Stimulated activated naive CD4-positive, alpha-beta T cell (primary cell): ENCODE measurements around the gene DES.
A peak's percentile ranks its signal among the peaks of the same experiment; 100 is the strongest.
"Not testable (repeated sequence)": the region's sequence is repeated elsewhere in the genome, so short reads cannot be mapped to it uniquely, and the experiment has no call there.

Experiments
- DNase-seq, 6 experiments: peaks; one replicate each; lab custom pipeline; 2025; lab: John Stamatoyannopoulos, UW

DES gene

GRCh38 chr2:219399716-219400478 lies 18.3 kb upstream of the DES start:
- DNase-seq, result no peak

- DNase-seq, result no peak
These were observed 17.6 kb upstream of the DES start for GRCh38 chr2:219400562-219400961.

DNA sequence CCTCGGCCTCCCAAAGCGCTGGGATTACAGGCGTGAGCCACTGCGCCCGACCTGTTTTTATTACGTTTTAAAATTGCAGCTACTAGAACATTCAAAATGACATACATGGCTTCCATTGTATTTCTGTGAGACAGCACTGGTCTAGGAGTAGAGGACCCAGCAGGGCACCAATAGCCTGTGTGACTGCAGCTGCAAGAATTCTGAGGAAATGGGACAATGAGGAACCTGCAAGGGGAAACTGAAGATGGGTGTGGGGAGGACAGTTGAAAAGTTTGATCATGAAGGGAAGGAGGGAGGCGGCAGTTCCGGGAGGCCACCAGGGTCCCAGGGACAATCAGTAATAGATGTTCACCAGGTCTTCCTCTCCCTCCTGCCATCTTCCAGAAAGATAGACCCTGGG lies 16.6 kb upstream of the DES start:
- no peak for DNase-seq

- DNase-seq, result peak in 5 of 6 experiments; percentile 20 to 71 (median 46)
These were observed 15.3 kb upstream of the DES start for GRCh38 chr2:219402665-219403515.

GRCh38 chr2:219403861-219404260 lies 14.3 kb upstream of the DES start:
- DNase-seq, result no peak

GRCh38 chr2:219404291-219404910 lies 13.8 kb upstream of the DES start:
- DNase-seq, result no peak

- DNase-seq, result no peak
These were observed 13.2 kb upstream of the DES start for GRCh38 chr2:219404954-219405353.

DNA sequence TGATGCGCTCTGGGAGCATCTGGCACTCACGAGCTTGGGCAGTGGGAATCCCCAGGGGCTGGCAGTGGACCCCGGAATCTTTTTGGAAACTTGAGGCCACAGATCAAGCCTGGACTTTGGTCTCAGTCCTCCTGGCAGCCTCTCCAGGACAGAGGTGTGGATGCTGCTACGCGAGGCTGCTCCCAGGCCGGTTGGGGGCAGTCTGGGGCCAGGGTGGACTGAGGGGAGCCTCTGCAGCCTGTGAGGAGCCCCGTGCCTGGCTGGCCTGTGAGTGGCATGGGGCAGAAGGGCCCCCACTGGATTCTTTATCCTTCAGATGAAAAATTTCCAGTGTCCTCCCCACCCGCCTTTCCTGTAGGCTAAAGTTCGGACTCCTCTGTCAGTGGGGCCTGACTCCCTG lies 12.7 kb upstream of the DES start:
- DNase-seq, result no peak

DNA sequence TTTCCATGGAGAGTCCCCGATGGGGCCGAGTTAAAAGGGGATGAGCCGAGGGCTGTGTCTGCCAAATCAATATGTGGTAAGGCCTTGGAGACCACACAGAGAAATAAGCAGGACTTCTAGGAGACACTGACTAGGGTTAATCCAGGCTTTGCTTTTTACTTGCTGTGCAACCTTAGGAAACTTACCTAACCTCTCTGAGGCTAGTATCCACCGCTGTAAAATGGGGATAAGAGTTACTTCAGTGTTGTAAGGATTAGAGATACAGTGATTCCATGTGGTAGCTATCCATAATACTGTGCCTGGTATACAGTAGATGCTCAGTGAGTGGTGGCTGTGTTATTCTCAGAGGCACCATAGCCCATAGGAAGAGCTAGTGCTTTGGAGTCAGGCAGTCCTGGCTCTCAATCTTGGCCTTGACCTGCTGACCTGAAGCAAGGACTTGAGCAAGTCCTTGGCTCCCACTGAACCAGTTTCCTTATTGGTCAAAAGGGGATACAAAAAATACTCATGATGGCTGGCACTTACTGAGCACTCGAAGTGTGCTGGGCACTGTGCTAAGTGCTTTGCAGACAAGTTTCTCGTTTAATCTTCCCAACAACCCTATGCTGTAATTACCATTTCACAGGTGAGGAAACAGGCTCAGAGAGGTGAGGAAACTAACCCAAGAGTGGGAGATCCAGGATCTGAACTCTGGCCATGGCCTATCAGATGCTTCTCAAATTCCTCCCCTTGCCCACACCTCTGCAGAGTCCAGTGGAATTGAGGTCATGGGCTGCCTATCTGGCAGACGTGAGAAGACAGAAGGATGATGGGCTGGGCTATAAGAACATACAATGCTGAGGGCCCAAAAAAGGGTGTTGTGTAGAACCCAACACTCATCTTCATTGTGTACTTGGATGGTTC lies 12.0 kb upstream of the DES start:
- no peak for DNase-seq

DNA sequence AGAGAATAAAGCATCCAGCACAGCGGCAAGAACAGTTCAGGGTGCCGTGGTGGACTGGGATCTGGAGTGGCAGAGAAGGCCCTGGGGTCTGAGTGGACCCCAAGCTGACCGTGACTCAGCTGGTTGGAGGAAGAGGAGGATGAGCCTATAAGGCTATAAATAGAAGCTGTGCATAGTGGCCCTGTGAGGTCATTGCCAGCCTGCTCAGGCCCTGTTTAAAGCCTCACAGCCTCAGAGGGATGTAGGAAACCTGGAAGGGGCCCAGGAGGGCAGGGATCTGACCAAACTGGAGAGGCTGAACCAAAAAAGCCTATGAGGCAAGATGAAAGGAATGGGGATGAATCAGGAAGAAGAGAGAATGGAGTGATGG lies 11.3 kb upstream of the DES start:
- DNase-seq, result no peak

DNA sequence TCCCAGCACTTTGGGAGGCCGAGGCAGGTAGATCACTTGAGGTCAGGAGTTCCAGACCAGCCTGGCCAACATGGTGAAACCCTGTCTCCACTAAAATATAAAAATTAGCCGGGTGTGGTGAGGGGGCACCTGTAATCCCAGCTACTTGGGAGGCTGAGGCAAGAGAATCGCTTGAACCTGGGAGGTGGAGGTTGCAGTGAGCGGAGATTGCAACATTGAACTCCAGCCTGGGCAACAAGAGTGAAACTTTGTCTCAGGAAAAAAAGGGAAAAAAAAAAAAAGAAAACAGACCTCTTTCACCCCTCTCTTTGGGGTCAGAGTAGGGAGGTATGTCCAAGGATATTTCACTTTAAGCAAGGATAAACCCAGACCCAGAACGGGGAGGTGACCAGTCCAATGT lies 10.8 kb upstream of the DES start:
- not testable (repeated sequence) for DNase-seq

DNA sequence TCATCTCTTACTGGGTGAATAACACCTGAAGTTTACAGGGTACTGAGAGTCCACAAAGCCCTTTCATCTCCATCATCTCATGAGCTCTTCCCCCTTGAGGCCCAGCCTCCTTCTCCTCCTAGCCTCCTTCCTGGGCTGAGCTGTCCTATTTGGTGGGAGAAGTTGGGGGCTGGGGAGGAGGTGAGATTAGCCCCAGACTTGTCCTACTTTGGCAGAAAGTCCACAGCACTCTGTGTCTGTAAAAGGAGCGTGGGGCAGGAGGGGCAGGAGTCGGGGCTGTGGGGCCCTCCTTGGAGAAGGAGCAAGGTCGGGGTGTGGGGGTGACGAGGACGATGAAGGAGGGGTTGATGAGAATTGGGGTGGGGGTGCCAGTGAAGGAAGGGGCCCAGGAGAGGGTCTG lies 10.0 kb upstream of the DES start:
- DNase-seq, result no peak

- DNase-seq, result no peak
These were observed 9.5 kb upstream of the DES start for GRCh38 chr2:219408631-219409030.

- DNase-seq, result no peak
These were observed 8.6 kb upstream of the DES start for GRCh38 chr2:219409619-219410018.

DNA sequence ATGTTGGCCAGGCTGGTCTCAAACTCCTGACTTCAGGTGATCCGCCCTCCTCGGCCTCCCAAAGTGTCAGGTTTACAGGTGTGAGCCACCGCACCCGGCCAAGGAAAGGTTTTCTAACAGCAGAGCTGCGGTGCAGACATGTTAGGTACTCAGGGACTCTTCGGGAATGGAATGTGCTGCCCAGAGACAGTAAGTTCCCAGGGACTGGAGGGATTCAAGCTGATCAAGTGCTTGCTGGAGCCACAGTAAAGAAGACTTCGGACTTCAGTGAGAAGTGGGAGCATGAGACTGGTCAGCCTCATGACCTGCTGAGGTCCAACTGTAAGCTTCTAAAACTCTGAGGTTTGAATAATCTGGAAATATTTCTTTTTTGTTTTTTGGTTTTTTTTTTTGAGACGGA lies 7.8 kb upstream of the DES start:
- DNase-seq, result no peak

DNA sequence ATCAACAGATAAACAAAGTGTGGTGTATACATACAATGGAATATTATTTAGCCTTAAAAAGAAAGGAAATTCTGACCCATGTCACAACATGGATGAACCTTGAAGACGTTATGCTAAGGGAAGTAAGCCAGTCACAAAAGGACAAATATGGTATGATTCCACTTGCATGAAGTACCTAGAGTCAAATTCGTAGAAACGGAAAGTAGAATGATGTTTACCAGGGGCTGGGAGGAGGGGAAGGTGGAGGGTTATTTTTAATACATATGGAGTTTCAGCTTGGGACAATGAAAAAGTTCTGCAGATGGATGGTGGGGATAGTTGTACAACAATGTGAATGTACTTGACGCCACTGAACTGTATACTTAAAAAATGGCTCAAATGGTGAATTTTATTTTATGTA lies 3.3 kb upstream of the DES start:
- no peak for DNase-seq

GRCh38 chr2:219415580-219416234 lies 2.5 kb upstream of the DES start:
- DNase-seq, result no peak

DNA sequence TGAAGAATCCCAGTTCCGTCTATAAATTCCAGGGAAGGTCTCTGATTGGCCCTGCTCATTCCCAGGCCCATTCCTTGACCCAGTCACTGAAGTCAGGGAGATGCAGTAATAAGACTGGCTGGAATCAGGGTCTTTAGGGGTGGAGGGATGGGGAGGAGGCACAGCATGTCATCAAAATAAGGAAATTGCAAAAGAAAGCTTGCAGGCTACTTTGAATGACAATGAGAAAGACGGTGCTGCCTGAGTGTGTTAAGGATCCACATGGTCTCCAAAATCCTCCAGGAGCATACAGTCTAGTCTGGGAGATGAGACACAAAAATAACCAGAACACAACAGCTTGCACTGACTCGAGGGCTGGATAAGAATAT lies 2.0 kb upstream of the DES start:
- DNase-seq, result no peak

GRCh38 chr2:219416938-219417337 lies 1.2 kb upstream of the DES start:
- no peak for DNase-seq

- no peak for DNase-seq
These were observed 803 bp upstream of the DES start for GRCh38 chr2:219417374-219417773.

- no peak for DNase-seq
These were observed 791 bp downstream of the DES start for GRCh38 chr2:219419012-219419324.
